Coronary artery (tissue), 2 donors: ENCODE measurements around the gene SLC25A39.
"Not testable (repeated sequence)": the region's sequence is repeated elsewhere in the genome, so short reads cannot be mapped to it uniquely, and the experiment has no call there.

Source experiments
- DNase-seq: peaks from one replicate; pipeline ENCODE4 v3.0.0-alpha.2; 2017; ENCODE audit warnings: low spot score
- H3K27ac ChIP-seq, 2 donors: fragments of 200-600 bp; sonication (generic); one replicate each; pipeline ENCODE4 v1.5.1; 2016 to 2019
- H3K4me3 ChIP-seq: fragments of 200-600 bp; sonication (generic); 2 replicates; pipeline ENCODE4 v1.5.1; 2016; ENCODE audit warnings: mild to moderate bottlenecking, moderate library complexity
- TF ChIP-seq, protein P1 (sequence below): fragments of 200-600 bp; sonication (generic); IDR thresholded peaks from one replicate; pipeline ENCODE4 v1.5.1; 2019; ENCODE audit warnings: antibody characterized with exemption

The SLC25A39 gene, protein sequence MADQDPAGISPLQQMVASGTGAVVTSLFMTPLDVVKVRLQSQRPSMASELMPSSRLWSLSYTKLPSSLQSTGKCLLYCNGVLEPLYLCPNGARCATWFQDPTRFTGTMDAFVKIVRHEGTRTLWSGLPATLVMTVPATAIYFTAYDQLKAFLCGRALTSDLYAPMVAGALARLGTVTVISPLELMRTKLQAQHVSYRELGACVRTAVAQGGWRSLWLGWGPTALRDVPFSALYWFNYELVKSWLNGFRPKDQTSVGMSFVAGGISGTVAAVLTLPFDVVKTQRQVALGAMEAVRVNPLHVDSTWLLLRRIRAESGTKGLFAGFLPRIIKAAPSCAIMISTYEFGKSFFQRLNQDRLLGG

DNA sequence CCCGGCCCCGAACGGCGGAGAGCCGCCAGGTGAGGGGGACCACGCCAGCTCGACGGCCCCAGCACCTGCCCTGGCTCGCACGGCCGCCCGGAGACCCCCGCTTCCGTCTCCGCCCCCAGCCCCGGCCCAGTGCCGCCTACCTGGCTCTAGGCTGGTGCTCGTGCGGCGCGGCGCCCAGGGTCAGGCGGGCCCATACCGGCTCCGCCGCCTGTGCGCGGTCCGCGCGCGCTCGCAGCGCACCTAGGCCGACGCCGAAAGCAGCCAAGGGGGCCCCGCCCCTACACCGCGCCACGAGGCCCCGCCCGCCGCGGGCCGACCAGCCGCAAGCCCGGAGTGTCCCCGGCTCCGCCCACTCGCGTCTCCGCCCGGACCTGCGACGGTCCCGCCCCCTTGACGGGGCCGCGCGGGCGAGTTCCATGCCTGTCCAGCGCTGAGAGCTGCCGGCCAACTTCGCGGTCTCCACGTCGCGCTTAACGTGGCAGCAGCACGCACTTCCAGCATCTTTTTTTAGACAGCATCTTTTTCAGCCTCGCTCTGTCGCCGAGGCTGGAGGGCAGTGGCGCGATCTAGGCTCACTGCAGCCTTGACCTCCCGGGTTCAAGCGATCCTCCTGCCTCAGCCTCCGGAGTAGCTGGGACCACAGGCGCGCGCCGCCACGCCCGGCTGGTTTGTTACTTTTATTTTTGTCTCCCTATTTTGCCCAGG lies at the start of gene SLC25A39:
Gene SLC25A39 (minus strand): TSS at position 253 of the 705 bp plus-strand sequence. CDS start 1,261 bp downstream, outside the sequence.
- DNase-seq: peak; percentile 96
- Histone ChIP-seq H3K27ac (peak within 1 kb of the TSS; percentile 87 to 95), H3K4me3 (peak within 1 kb of the TSS; percentile 99)
- TF ChIP-seq, protein P1, sequence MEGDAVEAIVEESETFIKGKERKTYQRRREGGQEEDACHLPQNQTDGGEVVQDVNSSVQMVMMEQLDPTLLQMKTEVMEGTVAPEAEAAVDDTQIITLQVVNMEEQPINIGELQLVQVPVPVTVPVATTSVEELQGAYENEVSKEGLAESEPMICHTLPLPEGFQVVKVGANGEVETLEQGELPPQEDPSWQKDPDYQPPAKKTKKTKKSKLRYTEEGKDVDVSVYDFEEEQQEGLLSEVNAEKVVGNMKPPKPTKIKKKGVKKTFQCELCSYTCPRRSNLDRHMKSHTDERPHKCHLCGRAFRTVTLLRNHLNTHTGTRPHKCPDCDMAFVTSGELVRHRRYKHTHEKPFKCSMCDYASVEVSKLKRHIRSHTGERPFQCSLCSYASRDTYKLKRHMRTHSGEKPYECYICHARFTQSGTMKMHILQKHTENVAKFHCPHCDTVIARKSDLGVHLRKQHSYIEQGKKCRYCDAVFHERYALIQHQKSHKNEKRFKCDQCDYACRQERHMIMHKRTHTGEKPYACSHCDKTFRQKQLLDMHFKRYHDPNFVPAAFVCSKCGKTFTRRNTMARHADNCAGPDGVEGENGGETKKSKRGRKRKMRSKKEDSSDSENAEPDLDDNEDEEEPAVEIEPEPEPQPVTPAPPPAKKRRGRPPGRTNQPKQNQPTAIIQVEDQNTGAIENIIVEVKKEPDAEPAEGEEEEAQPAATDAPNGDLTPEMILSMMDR: no peak

DNA sequence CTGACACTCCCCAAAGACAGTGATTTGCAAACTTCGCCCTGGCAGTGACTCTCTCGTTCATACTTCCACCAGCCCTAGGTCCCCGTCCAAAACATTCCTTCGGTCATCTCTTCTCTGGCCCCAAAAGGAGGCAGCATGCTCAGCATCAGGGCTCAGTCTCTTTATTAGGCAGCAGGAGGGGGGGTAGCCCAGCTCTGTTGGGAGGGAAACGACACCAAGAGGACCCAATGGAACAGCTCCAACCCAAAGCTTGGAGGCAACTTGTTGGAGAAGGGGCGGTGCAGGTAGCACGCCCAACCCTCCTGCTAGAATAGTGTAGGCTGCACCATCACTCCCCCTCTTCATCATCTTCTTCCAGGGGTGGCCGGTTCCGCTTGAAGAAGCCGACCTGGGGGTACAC lies 47.4 kb upstream of the SLC25A39 start:
- Histone ChIP-seq H3K27ac (no peak overlapping the region), H3K4me3 (no peak overlapping the region)
- DNase-seq: no peak
- TF ChIP-seq, protein P1: no peak

DNA sequence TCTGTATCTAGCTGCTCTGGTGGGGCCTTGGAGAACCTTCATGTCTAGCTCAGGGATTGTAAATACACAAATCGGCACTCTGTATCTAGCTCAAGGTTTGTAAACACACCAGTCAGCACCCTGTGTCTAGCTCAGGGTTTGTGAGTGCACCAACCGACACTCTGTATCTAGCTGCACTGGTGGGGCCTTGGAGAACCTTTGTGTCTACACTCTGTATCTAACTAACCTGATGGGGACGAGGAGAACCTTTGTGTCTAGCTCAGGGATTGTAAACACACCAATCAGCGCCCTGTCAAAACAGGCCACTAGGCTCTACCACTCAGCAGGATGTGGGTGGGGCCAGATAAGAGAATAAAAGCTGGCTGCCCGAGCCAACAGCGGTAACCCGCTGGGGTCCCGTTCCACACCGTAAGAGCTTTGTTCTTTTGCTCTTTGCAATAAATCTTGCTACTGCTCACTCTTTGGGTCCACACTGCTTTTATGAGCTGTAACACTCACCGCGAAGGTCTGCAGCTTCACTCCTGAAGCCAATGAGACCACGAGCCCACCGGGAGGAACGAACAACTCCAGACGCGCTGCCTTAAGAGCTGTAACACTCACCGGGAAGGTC lies 44.9 kb upstream of the SLC25A39 start:
- not testable (repeated sequence) for H3K4me3 ChIP-seq

DNA sequence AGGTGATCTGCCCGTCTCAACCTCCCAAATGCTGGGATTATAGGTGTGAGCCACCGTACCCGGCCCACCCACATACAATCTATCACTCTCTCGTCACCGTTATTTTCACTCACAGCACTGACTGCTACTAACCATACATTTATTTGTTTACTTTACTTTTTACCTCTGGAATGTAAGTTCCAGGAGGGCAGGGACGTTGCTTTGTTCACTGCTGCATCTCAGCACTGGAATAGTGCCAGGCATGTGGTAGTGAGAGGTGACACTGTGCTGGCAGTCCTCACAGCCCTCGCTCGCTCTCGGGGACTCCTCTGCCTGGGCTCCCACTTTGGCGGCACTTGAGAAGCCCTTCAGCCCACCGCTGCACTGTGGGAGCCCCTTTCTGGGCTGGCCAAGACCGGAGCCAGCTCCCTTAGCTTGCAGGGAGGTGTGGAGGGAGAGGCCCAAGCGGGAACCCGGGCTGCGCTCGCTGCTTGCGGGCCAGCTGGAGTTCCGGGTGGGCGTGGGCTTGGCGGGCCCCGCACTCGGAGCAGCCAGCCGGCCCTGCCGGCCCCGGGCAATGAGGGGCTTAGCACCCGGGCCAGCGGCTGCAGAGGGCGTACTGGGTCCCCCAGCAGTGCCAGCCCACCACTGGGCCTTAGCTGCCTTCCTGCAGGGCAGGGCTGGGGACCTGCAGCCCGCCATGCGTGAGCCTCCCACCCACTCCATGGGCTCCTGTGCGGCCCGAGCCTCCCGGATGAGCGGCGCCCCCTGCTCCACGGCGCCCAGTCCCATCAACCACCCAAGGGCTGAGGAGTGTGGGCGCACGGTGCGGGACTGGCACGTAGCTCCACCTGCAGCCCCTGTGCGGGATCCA lies 44.0 kb upstream of the SLC25A39 start:
- H3K4me3 ChIP-seq, DNase-seq, H3K27ac ChIP-seq: not testable (repeated sequence)

More for the DNA sequence above, 44.9 kb upstream of the SLC25A39 start:
- not testable (repeated sequence) for H3K27ac ChIP-seq, DNase-seq

DNA sequence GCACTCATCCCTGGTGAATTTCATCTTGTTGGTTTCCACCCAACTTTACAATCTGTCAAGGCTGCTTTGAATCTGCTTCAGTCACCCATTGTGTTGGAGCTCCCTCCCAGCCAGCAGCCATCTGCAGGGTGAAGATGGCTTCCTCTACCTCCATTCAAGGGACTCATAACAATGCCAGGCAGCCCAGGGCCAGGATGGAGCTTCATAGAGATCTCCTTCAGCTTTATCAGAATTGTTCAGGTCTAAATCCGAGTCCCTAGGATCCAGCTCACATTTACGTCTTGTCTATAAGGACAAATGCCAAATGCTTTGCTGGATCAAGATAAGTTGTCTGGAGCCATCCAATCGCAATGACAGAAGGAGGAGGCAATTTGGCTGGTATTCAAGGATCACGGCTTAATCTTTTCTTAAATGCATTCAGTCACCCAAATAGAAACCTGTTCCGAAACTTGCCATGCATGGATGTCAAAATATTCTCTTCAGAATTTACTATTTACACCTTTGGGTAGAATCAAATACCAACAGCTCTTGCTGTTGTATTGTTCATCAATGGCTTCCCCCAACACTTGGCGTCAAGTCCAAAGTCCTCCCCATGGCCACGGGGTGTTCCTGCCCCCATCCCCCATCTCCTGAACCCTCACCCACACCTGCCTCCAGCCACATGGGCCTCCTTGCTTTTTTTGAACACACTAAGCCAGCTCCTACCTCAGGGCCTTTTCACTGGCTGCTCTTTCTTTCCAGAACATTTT lies 42.8 kb upstream of the SLC25A39 start:
- TF ChIP-seq, protein P1: no peak
- DNase-seq: no peak
- H3K27ac ChIP-seq: no peak overlapping the region
- H3K4me3 ChIP-seq: no peak overlapping the region

DNA sequence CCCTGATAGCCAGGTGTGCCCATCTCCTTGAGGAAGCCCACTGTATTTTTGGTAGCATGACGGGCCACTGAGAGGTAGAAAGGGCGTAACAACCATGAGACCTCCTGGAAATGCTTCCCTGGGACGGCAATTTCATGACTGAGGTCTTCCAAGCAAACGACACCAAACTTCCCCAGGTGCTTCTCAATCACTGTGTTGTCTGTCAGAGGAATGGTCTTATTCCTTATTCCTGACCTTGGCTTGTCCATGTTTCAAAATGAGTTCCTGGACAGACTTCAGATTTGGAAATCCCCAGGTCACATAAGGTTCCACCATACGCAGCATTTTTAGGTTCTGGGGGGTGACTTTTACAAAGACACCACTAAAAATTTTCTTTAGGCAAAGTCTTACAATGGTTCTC lies 40.4 kb upstream of the SLC25A39 start:
- DNase-seq, H3K27ac ChIP-seq, H3K4me3 ChIP-seq: not testable (repeated sequence)

DNA sequence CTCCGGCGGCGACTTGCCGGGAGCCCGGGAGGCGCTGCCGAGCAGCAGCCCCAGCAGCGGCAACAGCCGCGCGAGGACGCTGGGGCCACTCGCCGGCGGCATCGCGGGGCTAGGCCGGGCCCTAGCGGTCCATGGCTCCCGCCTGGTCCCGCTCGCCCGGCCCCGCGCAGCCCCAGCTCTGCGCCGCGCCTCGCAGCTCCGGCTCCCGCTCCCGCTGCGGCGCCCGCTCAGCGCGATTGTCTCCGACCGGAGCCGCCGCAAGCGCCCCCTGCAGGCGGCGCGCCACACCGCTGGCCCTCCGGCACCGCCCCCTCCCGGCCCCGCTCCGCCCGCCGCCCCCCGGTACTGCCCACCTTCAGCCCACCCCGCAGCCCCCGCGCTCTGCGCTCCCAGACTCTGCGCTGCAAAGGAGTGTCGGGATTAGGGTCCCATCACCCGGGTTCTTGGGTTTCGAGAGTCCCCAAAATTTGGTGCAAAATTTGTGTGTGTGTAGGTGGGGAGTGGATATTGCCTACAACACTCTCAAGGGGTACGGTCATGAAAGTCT lies 39.1 kb upstream of the SLC25A39 start, which contains the start of gene FAM171A2:
Gene FAM171A2 (minus strand): TSS at position 241 of the 547 bp plus-strand sequence. CDS start 139 bp downstream, at position 102.
- Histone ChIP-seq H3K27ac (no peak within 1 kb of the TSS), H3K4me3 (peak within 1 kb of the TSS; percentile 73)
- TF ChIP-seq, protein P1: peak; percentile 69
- DNase-seq: no peak
